A673 (cell line): ENCODE data around the gene ARHGAP32. TPM values are rescaled to one million over a fixed set of nuclear protein-coding genes. Genes with fewer than 3 reads are reported as not detected.

ENCODE experiments used
- BruUV-seq: library from RNA; stranded (reverse); fragments of 400-500 nt; replicated peaks from 2 replicates; lab custom pipeline; 2021; lab: Mats Ljungman, UMichigan
- CTCF ChIA-PET: fragments of 300-600 bp; sonication (Branson Sonifier 250); formaldehyde crosslinking; loops from one replicate; lab custom pipeline; 2022; ENCODE audit warnings: antibody characterized with exemption; lab: Charles Lee
- POLR2A ChIA-PET: fragments of 300-600 bp; sonication (Branson Sonifier 250); formaldehyde crosslinking; loops from one replicate; lab custom pipeline; 2022; ENCODE audit warnings: antibody characterized with exemption; ENCODE audit not compliant: low non-redundant PET; lab: Charles Lee
- DNase-seq: peaks from one replicate; pipeline ENCODE4 v3.0.0-alpha.2; 2015; ENCODE audit warnings: low spot score
- H3K27ac ChIP-seq: fragments of 200-600 bp; sonication (generic); 2 replicates; pipeline ENCODE4 v1.5.1; 2016; ENCODE audit warnings: mixed run types, low read depth, mild to moderate bottlenecking, mixed read lengths, antibody characterized with exemption, low read length; ENCODE audit not compliant: poor library complexity, severe bottlenecking
- H3K27me3 ChIP-seq: fragments of 200-600 bp; sonication (generic); replicated peaks from 2 replicates; pipeline ENCODE4 v1.6.1; 2017; ENCODE audit warnings: mixed run types, low read depth, mild to moderate bottlenecking, mixed read lengths, antibody characterized with exemption, low read length; ENCODE audit not compliant: insufficient read depth, poor library complexity
- H3K36me3 ChIP-seq: fragments of 200-600 bp; sonication (generic); 2 replicates; pipeline ENCODE4 v1.6.1; 2016; ENCODE audit warnings: mixed run types, mild to moderate bottlenecking, mixed read lengths, antibody characterized with exemption, low read length; ENCODE audit not compliant: insufficient read depth, poor library complexity, severe bottlenecking
- H3K4me1 ChIP-seq: fragments of 200-600 bp; sonication (generic); 2 replicates; pipeline ENCODE4 v1.6.1; 2017; ENCODE audit warnings: mixed run types, mild to moderate bottlenecking, mixed read lengths, antibody characterized with exemption, low read length; ENCODE audit not compliant: insufficient read depth, poor library complexity, severe bottlenecking
- H3K4me3 ChIP-seq: fragments of 200-600 bp; sonication (generic); 2 replicates; pipeline ENCODE4 v1.5.1; 2016; ENCODE audit warnings: low read depth, mixed run types, mild to moderate bottlenecking, mixed read lengths, low read length; ENCODE audit not compliant: poor library complexity, severe bottlenecking
- H3K9me3 ChIP-seq: fragments of 200-600 bp; sonication (generic); 2 replicates; pipeline ENCODE4 v1.6.1; 2016; ENCODE audit warnings: mixed run types, low read depth, mild to moderate bottlenecking, mixed read lengths, antibody characterized with exemption, low read length; ENCODE audit not compliant: poor library complexity, severe bottlenecking
- CTCF ChIP-seq: fragments of 300-800, 200-600 bp; sonication (generic); conservative IDR thresholded peaks from 2 replicates; pipeline ENCODE4 v1.5.1; 2017; ENCODE audit warnings: low read depth, mild to moderate bottlenecking, antibody characterized with exemption, low read length, moderate library complexity, mixed read lengths
- EZH2 ChIP-seq: fragments of 200-600 bp; sonication (generic); IDR thresholded peaks from 2 replicates; pipeline ENCODE4 v1.6.1; 2017; ENCODE audit warnings: borderline replicate concordance, low read depth, mild to moderate bottlenecking, mixed read lengths, antibody characterized with exemption, low read length; ENCODE audit not compliant: poor library complexity, severe bottlenecking
- intact Hi-C: fragments of 100-400 bp; cut with micrococcal nuclease; formaldehyde crosslinking; loops from one replicate; pipeline ENCODE4 v1.10.0; 2022; ENCODE audit not compliant: unreplicated experiment
- total RNA-seq: library from RNA; stranded (reverse); gene quantifications from 2 replicates; pipeline ENCODE4 v1.2.3, GENCODE V29; 2021

Gene ARHGAP32
- total RNA-seq, 1 experiment from 2014 or later, result 42.8 TPM

GRCh38 chr11:128942272-128942612, 249.9 kb downstream of the ARHGAP32 start:
- CTCF ChIA-PET, result interaction anchor here (1.0 kb wide), 1 partner anchor 14 kb away, joined by 16 read pairs; no protein-coding TSS in a partner anchor
- POLR2A ChIA-PET, result no interaction called here

GRCh38 chr11:128941573-128942271, 250.4 kb downstream of the ARHGAP32 start:
- H3K4me1 ChIP-seq, result no peaks in the 10 kb centered on the region
- no peak overlapping the region for H3K4me3 ChIP-seq
- no peak for DNase-seq
- H3K9me3 ChIP-seq, result no peaks in the 10 kb centered on the region
- ChIA-PET POLR2A (no interaction called here), CTCF (interaction anchor here (1.0 to 1.9 kb wide), 2 partner anchors 15 kb away, joined by 4 to 16 read pairs; no protein-coding TSS in a partner anchor)
- H3K27me3 ChIP-seq, result no peaks in the 10 kb centered on the region
- no peak overlapping the region for H3K27ac ChIP-seq
- no TSS peak for BruUV-seq
- intact Hi-C loops, result no loop called here
- H3K36me3 ChIP-seq, result no peaks in the 10 kb centered on the region
- TF ChIP-seq EZH2, result no peak
- TF ChIP-seq CTCF, result no peak

More at GRCh38 chr11:128942272-128942612, 249.9 kb downstream of the ARHGAP32 start:
- H3K9me3 ChIP-seq, result no peaks in the 10 kb centered on the region
- H3K4me3 ChIP-seq, result no peak overlapping the region
- no peak overlapping the region for H3K27ac ChIP-seq
- no peak for TF ChIP-seq CTCF
- TF ChIP-seq EZH2, result no peak
- intact Hi-C loops, result no loop called here
- no peak for DNase-seq
- no TSS peak for BruUV-seq
- H3K27me3 ChIP-seq, result no peaks in the 10 kb centered on the region
- H3K36me3 ChIP-seq, result no peaks in the 10 kb centered on the region
- no peaks in the 10 kb centered on the region for H3K4me1 ChIP-seq

GRCh38 chr11:128941110-128941509, 251.0 kb downstream of the ARHGAP32 start:
- POLR2A ChIA-PET, result no interaction called here
- no peaks in the 10 kb centered on the region for H3K4me1 ChIP-seq
- H3K27me3 ChIP-seq, result no peaks in the 10 kb centered on the region
- no peak for DNase-seq
- intact Hi-C loops, result no loop called here
- CTCF ChIA-PET, result interaction anchor here (1.9 kb wide), 1 partner anchor 15 kb away, joined by 4 read pairs; no protein-coding TSS in a partner anchor
- no TSS peak for BruUV-seq
- TF ChIP-seq EZH2 (no peak), CTCF (no peak)
- no peak overlapping the region for H3K27ac ChIP-seq
- H3K4me3 ChIP-seq, result no peak overlapping the region
- H3K36me3 ChIP-seq, result no peaks in the 10 kb centered on the region
- H3K9me3 ChIP-seq, result no peaks in the 10 kb centered on the region
